GM10847 (cell line): Measurements from ENCODE around the gene GPR173.

Experiments used
- POLR2A ChIP-seq: IDR thresholded peaks from 2 replicates; pipeline ENCODE4 v1.6.1; 2011; ENCODE audit not compliant: insufficient read length; ENCODE audit errors: extremely low read depth

The GPR173 gene

GRCh38 chrX:53047228-53047627 is 1.4 kb upstream of the GPR173 start:
- no peak for TF ChIP-seq POLR2A

- TF ChIP-seq POLR2A: no peak
These were observed 533 bp downstream of the GPR173 start for GRCh38 chrX:53049127-53049517.

GRCh38 chrX:53050841-53051240 is 2.3 kb downstream of the GPR173 start:
- no peak for TF ChIP-seq POLR2A

- TF ChIP-seq POLR2A: no peak
These were observed 6.8 kb downstream of the GPR173 start for GRCh38 chrX:53055244-53055849.

GRCh38 chrX:53056292-53056691 is 7.7 kb downstream of the GPR173 start:
- no peak for TF ChIP-seq POLR2A

GRCh38 chrX:53065104-53065503 is 16.5 kb downstream of the GPR173 start:
- TF ChIP-seq POLR2A: no peak

GRCh38 chrX:53071064-53071463 is 22.5 kb downstream of the GPR173 start:
- TF ChIP-seq POLR2A: no peak

- TF ChIP-seq POLR2A: no peak
These were observed 23.2 kb downstream of the GPR173 start for GRCh38 chrX:53071604-53072417.

GRCh38 chrX:53072418-53073114 is 24.0 kb downstream of the GPR173 start:
- no peak for TF ChIP-seq POLR2A

GRCh38 chrX:53073115-53073586 is 24.6 kb downstream of the GPR173 start:
- TF ChIP-seq POLR2A: no peak

- no peak for TF ChIP-seq POLR2A
These were observed 26.4 kb downstream of the GPR173 start for GRCh38 chrX:53075011-53075410.

GRCh38 chrX:53076671-53077070 is 28.1 kb downstream of the GPR173 start:
- no peak for TF ChIP-seq POLR2A

GRCh38 chrX:53077207-53078197 is 28.9 kb downstream of the GPR173 start:
- no peak for TF ChIP-seq POLR2A

GRCh38 chrX:53078943-53079342 is 30.4 kb downstream of the GPR173 start:
- no peak for TF ChIP-seq POLR2A

- TF ChIP-seq POLR2A: no peak
These were observed 32.3 kb downstream of the GPR173 start for GRCh38 chrX:53080628-53081580.
